ENCODE measurements around the gene TBL1X. TPM values are rescaled to one million over a fixed set of nuclear protein-coding genes. Genes with fewer than 3 reads are reported as not detected.
A peak's percentile ranks its signal among the peaks of the same experiment; 100 is the strongest.
"Not testable (repeated sequence)": the region's sequence is repeated elsewhere in the genome, so short reads cannot be mapped to it uniquely, and the experiment has no call there.

Gene TBL1X
- total and polyA plus RNA-seq, 8 donors = 4.7 to 53.1 (median 9.5) TPM

DNA sequence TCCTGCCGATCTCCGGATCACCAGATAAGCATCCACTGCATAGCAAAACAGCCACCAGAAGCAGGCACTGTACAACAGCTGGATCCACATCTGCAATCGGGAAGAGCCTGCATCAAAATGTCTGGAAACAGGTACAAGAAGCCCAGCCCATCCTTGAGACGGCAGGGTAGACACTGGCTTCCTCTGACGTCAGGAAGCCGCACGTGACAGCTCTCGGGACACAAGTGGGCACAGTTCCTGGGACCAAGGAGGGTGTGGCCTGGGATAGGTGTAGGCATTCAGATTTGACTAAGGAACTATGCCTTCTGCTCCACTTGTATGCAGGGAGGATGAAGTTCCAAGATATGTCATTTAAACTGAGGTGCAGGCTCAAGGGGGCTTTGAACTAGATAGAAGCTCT is 294.5 kb downstream of the TBL1X start:
- TF ChIP-seq EP300 (IDR thresholded peaks at IDR 0.05) = no peak
- no peak for TF ChIP-seq POLR2A (IDR thresholded peaks at IDR 0.05)
- TF ChIP-seq, protein P1, sequence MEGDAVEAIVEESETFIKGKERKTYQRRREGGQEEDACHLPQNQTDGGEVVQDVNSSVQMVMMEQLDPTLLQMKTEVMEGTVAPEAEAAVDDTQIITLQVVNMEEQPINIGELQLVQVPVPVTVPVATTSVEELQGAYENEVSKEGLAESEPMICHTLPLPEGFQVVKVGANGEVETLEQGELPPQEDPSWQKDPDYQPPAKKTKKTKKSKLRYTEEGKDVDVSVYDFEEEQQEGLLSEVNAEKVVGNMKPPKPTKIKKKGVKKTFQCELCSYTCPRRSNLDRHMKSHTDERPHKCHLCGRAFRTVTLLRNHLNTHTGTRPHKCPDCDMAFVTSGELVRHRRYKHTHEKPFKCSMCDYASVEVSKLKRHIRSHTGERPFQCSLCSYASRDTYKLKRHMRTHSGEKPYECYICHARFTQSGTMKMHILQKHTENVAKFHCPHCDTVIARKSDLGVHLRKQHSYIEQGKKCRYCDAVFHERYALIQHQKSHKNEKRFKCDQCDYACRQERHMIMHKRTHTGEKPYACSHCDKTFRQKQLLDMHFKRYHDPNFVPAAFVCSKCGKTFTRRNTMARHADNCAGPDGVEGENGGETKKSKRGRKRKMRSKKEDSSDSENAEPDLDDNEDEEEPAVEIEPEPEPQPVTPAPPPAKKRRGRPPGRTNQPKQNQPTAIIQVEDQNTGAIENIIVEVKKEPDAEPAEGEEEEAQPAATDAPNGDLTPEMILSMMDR (IDR thresholded peaks at IDR 0.05) = no peak
- TF ChIP-seq POLR2AphosphoS5 (IDR thresholded peaks at IDR 0.05) = no peak
- 76 to 86% (median 79%) methylated on average over 8 of the region's 8 CpGs for WGBS, 5 donors
- Histone ChIP-seq H3K36me3 (no peaks in the 10 kb centered on the region), H3K27ac (no peak overlapping the region), H3K4me3 (no peak overlapping the region), H3K27me3 (peaks cover 0 to 3% (median 0%) of the 10 kb centered on the region in 3 donors), H3K9me3 (peaks cover 0 to 15% (median 6%) of the 10 kb centered on the region in 4 donors), H3K4me1 (no peaks in the 10 kb centered on the region)
- no peak for DNase-seq
- intact Hi-C loops (cut with DNase I; ENCODE audit: low total_unique reads) = no loop called here

DNA sequence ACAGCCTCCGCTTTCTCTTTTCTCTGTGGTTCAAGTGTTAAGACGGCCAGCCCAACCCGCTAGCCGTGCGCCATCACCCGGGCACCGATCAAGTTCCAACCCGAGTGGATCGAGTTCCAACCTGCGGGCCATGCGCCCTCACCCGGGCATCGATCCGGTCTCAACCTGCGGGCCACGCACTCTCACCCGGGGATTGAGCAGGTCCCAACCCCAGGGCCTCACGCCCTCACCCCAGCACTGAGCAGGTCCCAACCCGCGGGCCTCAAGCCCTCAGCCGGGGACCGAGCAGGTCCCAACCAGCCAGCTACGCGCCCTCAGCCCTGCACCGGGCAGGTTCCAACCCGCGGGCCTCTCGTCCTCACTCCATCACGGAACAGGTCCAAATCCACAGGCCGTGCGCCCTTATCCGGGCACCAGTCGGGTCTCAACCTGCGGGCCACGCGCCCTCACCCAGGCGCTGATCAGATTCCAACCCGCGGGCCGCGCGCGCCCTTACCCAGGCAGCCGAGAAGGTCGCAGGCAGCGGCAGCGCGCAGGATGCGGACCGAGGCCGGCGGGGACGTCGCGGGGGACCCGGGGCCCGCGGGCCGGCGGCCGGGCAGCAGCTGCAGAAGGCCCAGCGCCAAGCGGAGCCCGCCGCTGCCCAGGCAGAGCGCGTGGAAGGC is 300.3 kb downstream of the TBL1X start:
- peaks cover 0 to 6% (median 0%) of the 10 kb centered on the region in 4 donors for H3K4me1 ChIP-seq
- H3K27ac ChIP-seq = no peak overlapping the region
- peaks cover 0 to 26% (median 17%) of the 10 kb centered on the region in 3 donors for H3K27me3 ChIP-seq
- WGBS, 5 donors = 10 to 45% (median 17%) methylated on average over 12 to 67 of the region's 67 CpGs
- peaks cover 0 to 15% (median 0%) of the 10 kb centered on the region in 4 donors for H3K9me3 ChIP-seq
- intact Hi-C loops (cut with DNase I; ENCODE audit: low total_unique reads) = no loop called here
- DNase-seq = peak in 1 of 2 donors; percentile 20
- no peak overlapping the region for H3K4me3 ChIP-seq
- no peaks in the 10 kb centered on the region for H3K36me3 ChIP-seq
- no peak for TF ChIP-seq POLR2A (IDR thresholded peaks at IDR 0.05)
- TF ChIP-seq POLR2AphosphoS5 (IDR thresholded peaks at IDR 0.05) = no peak

- Histone ChIP-seq H3K4me3 (no peak within 1 kb of the TSS), H3K4me1 (peaks cover 0 to 6% (median 0%) of the 10 kb centered on the region in 4 donors), H3K36me3 (no peaks in the 10 kb centered on the region), H3K27me3 (peaks cover 0 to 26% (median 17%) of the 10 kb centered on the region in 3 donors), H3K9me3 (peaks cover 0 to 15% (median 0%) of the 10 kb centered on the region in 4 donors), H3K27ac (no peak within 1 kb of the TSS)
- no peak for TF ChIP-seq POLR2A (IDR thresholded peaks at IDR 0.05)
- TF ChIP-seq POLR2AphosphoS5 (IDR thresholded peaks at IDR 0.05) = no peak
- TF ChIP-seq, protein P1 (IDR thresholded peaks at IDR 0.05) = no peak
- no peak for TF ChIP-seq EP300 (IDR thresholded peaks at IDR 0.05)
- 14 to 39% (median 28%) methylated on average over 10 to 26 of the region's 26 CpGs for WGBS, 5 donors
- peak in 1 of 2 donors; percentile 18 for DNase-seq
- intact Hi-C loops (cut with DNase I; ENCODE audit: low total_unique reads) = no loop called here
Measured at GRCh38 chrX:9765737-9766097, 300.9 kb downstream of the TBL1X start, which contains the start of gene GPR143. Gene GPR143 (minus strand): TSS chrX:9765847. CDS start chrX:9765817, 30 bp downstream.

DNA sequence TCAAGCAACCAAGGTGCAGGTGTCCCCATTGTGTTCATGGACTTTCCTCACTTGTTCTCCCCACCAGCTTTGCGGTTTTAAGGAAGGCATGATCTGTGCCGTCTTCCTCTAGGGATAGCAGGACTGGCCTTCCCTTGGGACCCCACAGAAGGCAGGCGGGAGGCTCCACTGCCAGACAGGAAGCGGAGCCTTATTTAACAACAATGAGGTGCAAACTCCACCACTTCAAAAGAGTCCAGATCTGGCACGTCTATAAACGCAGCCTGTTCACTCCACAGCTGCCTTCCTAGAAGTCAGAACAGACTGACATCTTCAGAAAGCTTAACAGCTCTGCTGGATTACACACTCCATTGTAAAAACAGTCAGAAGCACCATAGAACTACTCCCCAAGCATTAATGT is 302.5 kb downstream of the TBL1X start:
- Histone ChIP-seq H3K27me3 (peaks cover 0 to 26% (median 17%) of the 10 kb centered on the region in 3 donors), H3K36me3 (no peaks in the 10 kb centered on the region), H3K4me3 (no peak overlapping the region), H3K9me3 (peaks cover 0 to 15% (median 0%) of the 10 kb centered on the region in 4 donors), H3K4me1 (peaks cover 0 to 6% (median 0%) of the 10 kb centered on the region in 4 donors), H3K27ac (no peak overlapping the region)
- DNase-seq = no peak
- TF ChIP-seq, protein P1 (IDR thresholded peaks at IDR 0.05) = no peak
- TF ChIP-seq POLR2AphosphoS5 (IDR thresholded peaks at IDR 0.05) (no peak), EP300 (IDR thresholded peaks at IDR 0.05) (no peak), POLR2A (IDR thresholded peaks at IDR 0.05) (no peak)
- intact Hi-C loops (cut with DNase I; ENCODE audit: low total_unique reads) = no loop called here
- WGBS, 5 donors = 45 to 61% (median 52%) methylated on average over 6 of the region's 6 CpGs

DNA sequence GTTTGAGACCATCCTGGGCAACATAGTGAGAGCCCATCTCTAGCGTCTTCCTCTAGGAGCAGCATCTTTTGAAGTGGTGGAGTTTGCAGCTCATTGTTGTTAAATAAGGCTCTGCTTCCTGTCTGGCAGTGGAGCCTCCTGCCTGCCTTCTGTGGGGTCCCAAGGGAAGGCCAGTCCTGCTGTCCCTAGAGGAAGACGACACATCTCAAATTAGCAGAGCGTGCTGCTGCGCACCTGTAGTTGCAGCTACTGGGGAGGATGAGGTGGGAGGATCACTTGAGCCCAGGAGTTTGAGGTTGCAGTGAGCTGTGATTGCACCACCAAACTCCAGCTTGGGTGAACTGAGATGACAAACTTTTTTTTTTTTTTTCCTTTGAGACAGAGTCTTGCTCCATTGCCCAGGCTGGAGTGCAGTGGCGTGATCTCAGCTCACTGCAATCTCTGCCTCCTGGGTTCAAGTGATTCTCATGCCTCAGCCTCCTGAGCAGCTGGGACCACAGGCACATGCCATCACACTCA is 303.5 kb downstream of the TBL1X start:
- H3K27ac ChIP-seq; intact Hi-C loops (cut with DNase I; ENCODE audit: low total_unique reads); H3K4me1 ChIP-seq; DNase-seq; H3K36me3 ChIP-seq; H3K4me3 ChIP-seq: not testable (repeated sequence)
- WGBS, 5 donors = 67 to 91% (median 85%) methylated on average over 2 to 5 of the region's 5 CpGs
- Histone ChIP-seq H3K27me3 (peaks cover 0 to 26% (median 17%) of the 10 kb centered on the region in 3 donors), H3K9me3 (peaks cover 0 to 15% (median 0%) of the 10 kb centered on the region in 4 donors)

Measured in stomach (tissue), 9 donors.